Measurements from ENCODE around the gene COL4A2.

The COL4A2 gene

DNA sequence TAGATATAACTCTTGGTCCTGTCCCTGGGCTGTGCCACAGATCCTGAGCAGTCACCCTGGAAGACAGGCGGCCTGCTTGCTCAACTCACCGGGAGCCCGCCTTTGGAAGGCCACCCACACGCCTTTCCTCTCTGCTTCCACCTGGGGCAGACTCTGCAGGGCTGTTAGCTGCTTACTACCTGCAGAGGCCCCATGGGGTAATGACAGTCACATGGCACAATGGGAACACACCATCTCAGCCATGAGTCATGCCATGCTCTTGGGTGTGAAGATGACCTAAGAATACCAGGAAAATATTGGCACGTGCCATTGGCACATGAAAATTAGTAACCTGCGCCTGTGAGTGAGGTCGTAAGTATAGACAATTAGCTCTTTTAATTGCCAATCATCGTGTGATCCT, 108.6 kb downstream of the COL4A2 start:
- H3K9me3 ChIP-seq (ENCODE audit: control insufficient read depth, insufficient read depth, low read depth, low read length): no peaks in the 10 kb centered on the region
- H3K4me3 ChIP-seq (ENCODE audit: low read depth, low read length): no peak overlapping the region
- ChIA-PET POLR2A (no interaction called here), CTCF (interaction anchor here (0.5 to 0.9 kb wide), 2 partner anchors 40 to 63 kb away, joined by 4 to 5 read pairs; no protein-coding TSS in a partner anchor)
- H3K4me1 ChIP-seq (ENCODE audit: control insufficient read depth, insufficient read depth, low read length): no peaks in the 10 kb centered on the region; the same call in 1 of the 2 replicates
- no peaks in the 10 kb centered on the region for H3K36me3 ChIP-seq (ENCODE audit: control insufficient read depth in 2 of 2, insufficient read depth in 1 of 2, low read length in 2 of 2)
- no peak overlapping the region for H3K27ac ChIP-seq (ENCODE audit: extremely low read depth, low read depth, low read length)
- TF ChIP-seq ZNF544 (tag by site-specific recombination; IDR thresholded peaks at IDR 0.05): no peak
- no peak for TF ChIP-seq ZSCAN18 (tag by site-specific recombination; IDR thresholded peaks at IDR 0.05)
- TF ChIP-seq PRDM10 (tag by site-specific recombination; IDR thresholded peaks at IDR 0.05): peak; percentile 67
- TF ChIP-seq ZNF510 (tag by site-specific recombination; IDR thresholded peaks at IDR 0.05; ENCODE audit: insufficient replicate concordance): no peak
- no peak for TF ChIP-seq ZNF777 (tag by site-specific recombination; IDR thresholded peaks at IDR 0.05; ENCODE audit: borderline replicate concordance)
- no peak for TF ChIP-seq SALL2 (tag by site-specific recombination; IDR thresholded peaks at IDR 0.05; ENCODE audit: borderline replicate concordance)
- no peak for TF ChIP-seq ZNF274 (IDR thresholded peaks at IDR 0.05; ENCODE audit: low read length)
- no peak for TF ChIP-seq ZNF274 (tag by site-specific recombination; IDR thresholded peaks at IDR 0.05; ENCODE audit: borderline replicate concordance)
- TF ChIP-seq ZEB2 (tag by site-specific recombination; IDR thresholded peaks at IDR 0.05): no peak
- TF ChIP-seq ZNF404 (tag by site-specific recombination; IDR thresholded peaks at IDR 0.05): no peak
- TF ChIP-seq, protein P1, sequence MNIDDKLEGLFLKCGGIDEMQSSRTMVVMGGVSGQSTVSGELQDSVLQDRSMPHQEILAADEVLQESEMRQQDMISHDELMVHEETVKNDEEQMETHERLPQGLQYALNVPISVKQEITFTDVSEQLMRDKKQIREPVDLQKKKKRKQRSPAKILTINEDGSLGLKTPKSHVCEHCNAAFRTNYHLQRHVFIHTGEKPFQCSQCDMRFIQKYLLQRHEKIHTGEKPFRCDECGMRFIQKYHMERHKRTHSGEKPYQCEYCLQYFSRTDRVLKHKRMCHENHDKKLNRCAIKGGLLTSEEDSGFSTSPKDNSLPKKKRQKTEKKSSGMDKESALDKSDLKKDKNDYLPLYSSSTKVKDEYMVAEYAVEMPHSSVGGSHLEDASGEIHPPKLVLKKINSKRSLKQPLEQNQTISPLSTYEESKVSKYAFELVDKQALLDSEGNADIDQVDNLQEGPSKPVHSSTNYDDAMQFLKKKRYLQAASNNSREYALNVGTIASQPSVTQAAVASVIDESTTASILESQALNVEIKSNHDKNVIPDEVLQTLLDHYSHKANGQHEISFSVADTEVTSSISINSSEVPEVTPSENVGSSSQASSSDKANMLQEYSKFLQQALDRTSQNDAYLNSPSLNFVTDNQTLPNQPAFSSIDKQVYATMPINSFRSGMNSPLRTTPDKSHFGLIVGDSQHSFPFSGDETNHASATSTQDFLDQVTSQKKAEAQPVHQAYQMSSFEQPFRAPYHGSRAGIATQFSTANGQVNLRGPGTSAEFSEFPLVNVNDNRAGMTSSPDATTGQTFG (tag by site-specific recombination; IDR thresholded peaks at IDR 0.05; ENCODE audit: borderline replicate concordance): no peak
- TF ChIP-seq, protein P2, sequence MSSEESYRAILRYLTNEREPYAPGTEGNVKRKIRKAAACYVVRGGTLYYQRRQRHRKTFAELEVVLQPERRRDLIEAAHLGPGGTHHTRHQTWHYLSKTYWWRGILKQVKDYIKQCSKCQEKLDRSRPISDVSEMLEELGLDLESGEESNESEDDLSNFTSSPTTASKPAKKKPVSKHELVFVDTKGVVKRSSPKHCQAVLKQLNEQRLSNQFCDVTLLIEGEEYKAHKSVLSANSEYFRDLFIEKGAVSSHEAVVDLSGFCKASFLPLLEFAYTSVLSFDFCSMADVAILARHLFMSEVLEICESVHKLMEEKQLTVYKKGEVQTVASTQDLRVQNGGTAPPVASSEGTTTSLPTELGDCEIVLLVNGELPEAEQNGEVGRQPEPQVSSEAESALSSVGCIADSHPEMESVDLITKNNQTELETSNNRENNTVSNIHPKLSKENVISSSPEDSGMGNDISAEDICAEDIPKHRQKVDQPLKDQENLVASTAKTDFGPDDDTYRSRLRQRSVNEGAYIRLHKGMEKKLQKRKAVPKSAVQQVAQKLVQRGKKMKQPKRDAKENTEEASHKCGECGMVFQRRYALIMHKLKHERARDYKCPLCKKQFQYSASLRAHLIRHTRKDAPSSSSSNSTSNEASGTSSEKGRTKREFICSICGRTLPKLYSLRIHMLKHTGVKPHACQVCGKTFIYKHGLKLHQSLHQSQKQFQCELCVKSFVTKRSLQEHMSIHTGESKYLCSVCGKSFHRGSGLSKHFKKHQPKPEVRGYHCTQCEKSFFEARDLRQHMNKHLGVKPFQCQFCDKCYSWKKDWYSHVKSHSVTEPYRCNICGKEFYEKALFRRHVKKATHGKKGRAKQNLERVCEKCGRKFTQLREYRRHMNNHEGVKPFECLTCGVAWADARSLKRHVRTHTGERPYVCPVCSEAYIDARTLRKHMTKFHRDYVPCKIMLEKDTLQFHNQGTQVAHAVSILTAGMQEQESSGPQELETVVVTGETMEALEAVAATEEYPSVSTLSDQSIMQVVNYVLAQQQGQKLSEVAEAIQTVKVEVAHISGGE (tag by site-specific recombination; conservative IDR thresholded peaks at IDR 0.05; ENCODE audit: low read depth): no peak
- no peak for TF ChIP-seq ZNF549 (tag by site-specific recombination; IDR thresholded peaks at IDR 0.05)
- TF ChIP-seq ZBTB48 (tag by site-specific recombination; IDR thresholded peaks at IDR 0.05): no peak
- TF ChIP-seq ZNF202 (tag by site-specific recombination; IDR thresholded peaks at IDR 0.05; ENCODE audit: borderline replicate concordance): no peak
- no peak for TF ChIP-seq HOXD13 (CRISPR knock-in tag; IDR thresholded peaks at IDR 0.05; ENCODE audit: borderline replicate concordance)
- TF ChIP-seq ZNF76 (tag by site-specific recombination; IDR thresholded peaks at IDR 0.05; ENCODE audit: borderline replicate concordance, low read depth): no peak
- no peak for TF ChIP-seq ZNF24 (tag by site-specific recombination; IDR thresholded peaks at IDR 0.05)
- TF ChIP-seq KLF17 (tag by site-specific recombination; IDR thresholded peaks at IDR 0.05): peak; percentile 78
- TF ChIP-seq ZBTB7A (tag by site-specific recombination; IDR thresholded peaks at IDR 0.05; ENCODE audit: low read depth): no peak
- no peak for TF ChIP-seq ZNF530 (tag by site-specific recombination; IDR thresholded peaks at IDR 0.05; ENCODE audit: low read depth)
- no peak for TF ChIP-seq PRDM6 (tag by site-specific recombination; IDR thresholded peaks at IDR 0.05)
- no peak for TF ChIP-seq PRDM1 (tag by site-specific recombination; IDR thresholded peaks at IDR 0.05)
- TF ChIP-seq HOXA7 (CRISPR knock-in tag; IDR thresholded peaks at IDR 0.05; ENCODE audit: borderline replicate concordance): no peak
- TF ChIP-seq ZNF514 (tag by site-specific recombination; IDR thresholded peaks at IDR 0.05): no peak
